GM12872 (cell line): ENCODE results near the gene C4orf50.

Experiments
- CTCF ChIP-seq: IDR thresholded peaks from 3 replicates; pipeline ENCODE4 v1.5.1; 2011; ENCODE audit warnings: low read depth, mild to moderate bottlenecking, low read length, moderate library complexity; ENCODE audit not compliant: insufficient read depth

C4orf50 gene

DNA sequence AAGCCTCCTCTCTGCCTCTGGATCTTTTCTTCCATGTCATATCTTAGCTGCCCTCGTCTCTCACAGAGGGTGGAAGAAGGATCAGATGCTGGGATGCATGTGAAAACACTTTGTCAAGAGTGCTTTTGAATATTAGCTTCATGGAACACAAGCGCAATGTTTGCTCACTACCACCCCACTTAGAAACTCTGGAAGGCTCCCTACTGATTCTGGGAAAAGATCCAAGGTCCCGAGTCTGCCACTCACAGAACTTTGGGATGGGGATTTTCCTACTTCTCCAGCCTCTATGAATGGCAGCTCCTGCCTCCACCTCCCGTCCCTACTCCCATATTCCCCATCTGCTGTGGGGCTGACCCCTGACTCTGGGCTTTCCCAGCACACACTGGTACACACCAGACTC is 85.1 kb downstream of the C4orf50 start:
- no peak for TF ChIP-seq CTCF

DNA sequence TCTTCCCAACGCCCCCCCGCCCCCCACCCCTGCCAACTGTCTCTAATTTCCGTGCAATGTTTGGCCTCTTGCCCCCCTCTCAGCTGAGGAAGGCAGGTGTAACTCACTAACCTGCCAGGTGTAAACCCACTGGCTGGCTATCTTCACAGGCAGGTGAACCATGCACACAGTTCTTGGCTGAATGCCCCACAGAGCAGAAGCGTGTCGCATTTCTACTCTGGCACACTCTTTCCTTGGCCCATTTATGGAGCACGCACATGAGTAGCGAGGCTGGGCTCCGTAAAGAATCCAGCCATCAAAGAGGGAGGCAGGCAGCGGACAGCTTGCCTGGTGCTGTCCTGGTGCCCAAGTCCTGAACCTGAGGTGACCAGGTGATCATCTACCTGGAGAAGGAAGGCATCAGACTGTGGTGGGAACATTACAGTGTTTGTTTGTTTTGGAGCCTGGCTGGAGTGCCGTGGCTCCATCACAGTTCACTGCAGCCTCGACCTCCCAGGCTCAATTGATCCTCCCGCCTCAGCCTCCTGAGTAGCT is 86.1 kb downstream of the C4orf50 start:
- TF ChIP-seq CTCF: no peak

DNA sequence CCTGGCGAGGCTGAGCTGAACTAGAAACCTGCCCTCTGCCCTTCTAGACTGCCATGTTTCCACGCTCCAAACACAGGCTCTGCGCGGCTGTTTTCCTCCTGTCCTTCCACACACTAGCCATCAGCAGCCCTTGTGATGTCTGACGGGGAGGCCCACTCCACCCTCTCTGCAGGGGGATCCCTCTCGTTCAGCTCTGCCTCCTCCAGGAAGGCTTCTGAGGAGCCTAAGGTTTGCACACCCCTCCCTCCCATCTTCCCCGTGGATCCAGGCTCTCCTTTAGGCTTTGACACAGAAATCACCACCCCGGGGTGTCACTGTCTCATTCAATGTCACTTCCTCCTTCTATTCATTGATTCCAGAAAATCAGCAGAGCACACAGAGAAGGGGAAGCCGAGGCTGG is 86.7 kb downstream of the C4orf50 start:
- TF ChIP-seq CTCF: no peak

DNA sequence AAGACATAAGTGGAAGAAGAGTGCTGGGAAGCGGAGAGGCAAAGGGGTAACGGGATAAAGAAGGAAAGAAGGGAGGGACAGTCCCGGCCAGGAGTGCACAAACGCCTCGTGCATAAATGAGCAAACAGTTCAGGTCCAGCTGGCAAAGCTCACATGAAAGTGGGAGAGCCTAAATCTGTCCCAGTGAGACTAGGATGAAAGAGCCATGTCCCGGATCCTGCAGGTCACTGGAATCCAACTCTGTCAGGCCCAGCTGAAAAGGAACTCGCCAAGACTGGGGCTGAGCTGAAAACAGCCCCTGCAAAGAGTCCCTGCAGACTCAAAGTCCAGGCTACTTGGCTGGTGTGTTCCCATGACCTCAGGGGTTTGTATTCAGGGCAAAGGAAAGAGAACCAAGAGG is 87.4 kb downstream of the C4orf50 start:
- TF ChIP-seq CTCF: no peak

DNA sequence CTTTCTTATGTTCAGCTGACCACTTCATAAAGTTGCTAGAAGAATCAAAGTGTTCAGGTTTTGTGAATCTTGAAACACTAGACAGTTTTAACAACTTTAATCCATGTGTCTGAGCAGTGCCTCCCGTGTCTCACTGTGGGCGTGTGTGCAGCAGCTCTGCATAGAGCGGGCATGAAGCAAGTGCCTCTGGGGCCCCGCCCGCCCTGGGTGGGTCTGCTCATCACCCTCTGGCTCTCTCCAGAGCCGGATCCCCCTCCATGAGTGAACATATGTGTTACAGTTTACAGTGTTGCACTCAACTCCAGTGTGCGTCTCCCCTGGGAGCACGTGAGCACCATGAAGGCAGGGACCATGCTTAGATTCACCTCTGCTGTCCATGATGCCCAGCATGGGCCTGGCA is 87.8 kb downstream of the C4orf50 start:
- TF ChIP-seq CTCF: no peak

- no peak for TF ChIP-seq CTCF
These were observed 89.3 kb downstream of the C4orf50 start for GRCh38 chr4:5928844-5929420.

DNA sequence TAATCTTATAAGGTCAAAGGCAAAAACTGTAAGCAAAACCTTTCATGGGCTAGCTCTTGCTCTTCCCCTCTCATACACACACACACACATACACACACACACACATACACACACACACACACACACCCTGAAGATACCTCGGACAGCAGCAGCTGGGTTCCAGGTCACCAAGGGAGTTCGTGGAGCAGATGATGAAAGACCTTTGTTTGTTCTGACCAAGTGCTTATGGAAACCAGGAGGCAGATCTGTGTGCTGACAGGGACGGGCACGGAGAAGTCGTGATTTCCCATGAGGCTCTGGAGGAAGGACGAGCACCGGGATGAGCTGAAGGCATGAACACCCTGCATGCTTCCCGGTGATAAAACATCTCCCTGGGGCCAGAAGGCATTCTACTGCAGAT is 90.0 kb downstream of the C4orf50 start:
- TF ChIP-seq CTCF: no peak
